Nephron (organoid): ENCODE measurements around the gene ACAD8.

Source experiments
- H3K27ac Mint-ChIP-seq, 3 experiments: 2 replicates each; pipeline ENCODE4 v1.8.0; 2020; ENCODE audit warnings: mixed read lengths in 3 of 3, mild to moderate bottlenecking in 2 of 3, moderate library complexity in 1 of 3
- H3K27me3 Mint-ChIP-seq: 2 replicates; pipeline ENCODE4 v1.8.0; 2021; ENCODE audit warnings: low read depth, mild to moderate bottlenecking, moderate library complexity, mixed read lengths
- H3K36me3 Mint-ChIP-seq: 2 replicates; pipeline ENCODE4 v1.8.0; 2020; ENCODE audit warnings: low read depth, mixed read lengths
- H3K4me1 Mint-ChIP-seq: 2 replicates; pipeline ENCODE4 v1.8.0; 2020; ENCODE audit warnings: mixed read lengths
- H3K4me3 Mint-ChIP-seq, 3 experiments: 2 replicates each; pipeline ENCODE4 v1.8.0; 2020; ENCODE audit warnings: mild to moderate bottlenecking in 3 of 3, mixed read lengths in 3 of 3, moderate library complexity in 2 of 3
- H3K9me3 Mint-ChIP-seq: 2 replicates; pipeline ENCODE4 v1.8.0; 2020; ENCODE audit warnings: mixed read lengths
- CTCF ChIP-seq, 3 experiments: fragments of 200-600 bp; sonication (generic); IDR thresholded peaks; one replicate each; pipeline ENCODE4 v1.5.0; 2021; ENCODE audit warnings: antibody characterized with exemption in 3 of 3; ENCODE audit not compliant: unreplicated experiment in 3 of 3

ACAD8 gene

GRCh38 chr11:134292661-134293060, 39.3 kb downstream of the ACAD8 start:
- H3K4me3 Mint-ChIP-seq = no peak overlapping the region
- H3K36me3 Mint-ChIP-seq = no peaks in the 10 kb centered on the region
- TF ChIP-seq CTCF (IDR thresholded peaks at IDR 0.05; ENCODE audit: unreplicated experiment in 3 of 3) = no peak
- no peaks in the 10 kb centered on the region for H3K9me3 Mint-ChIP-seq
- H3K27ac Mint-ChIP-seq = no peak overlapping the region
- H3K27me3 Mint-ChIP-seq = peaks cover 18% of the 10 kb centered on the region
- H3K4me1 Mint-ChIP-seq = peaks cover 10% of the 10 kb centered on the region

GRCh38 chr11:134293119-134294113, 40.0 kb downstream of the ACAD8 start:
- TF ChIP-seq CTCF (IDR thresholded peaks at IDR 0.05; ENCODE audit: unreplicated experiment in 3 of 3) = no peak
- Mint-ChIP-seq H3K27ac (no peak overlapping the region), H3K36me3 (no peaks in the 10 kb centered on the region), H3K9me3 (no peaks in the 10 kb centered on the region), H3K27me3 (peaks cover 18% of the 10 kb centered on the region), H3K4me3 (no peak overlapping the region), H3K4me1 (peaks cover 5% of the 10 kb centered on the region)

- H3K4me1 Mint-ChIP-seq = no peaks in the 10 kb centered on the region
- H3K27ac Mint-ChIP-seq = no peak overlapping the region
- H3K36me3 Mint-ChIP-seq = no peaks in the 10 kb centered on the region
Measured at GRCh38 chr11:134294664-134295063, 41.3 kb downstream of the ACAD8 start.

GRCh38 chr11:134312223-134312622, 58.9 kb downstream of the ACAD8 start:
- peaks cover 6% of the 10 kb centered on the region for H3K9me3 Mint-ChIP-seq
- peaks cover 16% of the 10 kb centered on the region for H3K27me3 Mint-ChIP-seq
- no peak overlapping the region for H3K4me3 Mint-ChIP-seq
- no peaks in the 10 kb centered on the region for H3K36me3 Mint-ChIP-seq
- no peaks in the 10 kb centered on the region for H3K4me1 Mint-ChIP-seq
- H3K27ac Mint-ChIP-seq = no peak overlapping the region
- TF ChIP-seq CTCF (IDR thresholded peaks at IDR 0.05; ENCODE audit: unreplicated experiment in 3 of 3) = no peak

More at GRCh38 chr11:134294664-134295063, 41.3 kb downstream of the ACAD8 start:
- Mint-ChIP-seq H3K9me3 (peaks cover 6% of the 10 kb centered on the region), H3K27me3 (peaks cover 14% of the 10 kb centered on the region), H3K4me3 (no peak overlapping the region)
- TF ChIP-seq CTCF (IDR thresholded peaks at IDR 0.05; ENCODE audit: unreplicated experiment in 3 of 3) = no peak

GRCh38 chr11:134312807-134313206, 59.4 kb downstream of the ACAD8 start:
- no peak overlapping the region for H3K27ac Mint-ChIP-seq
- no peak overlapping the region for H3K4me3 Mint-ChIP-seq
- H3K36me3 Mint-ChIP-seq = no peaks in the 10 kb centered on the region
- peaks cover 16% of the 10 kb centered on the region for H3K27me3 Mint-ChIP-seq
- no peaks in the 10 kb centered on the region for H3K4me1 Mint-ChIP-seq
- no peak for TF ChIP-seq CTCF (IDR thresholded peaks at IDR 0.05; ENCODE audit: unreplicated experiment in 3 of 3)
- peaks cover 12% of the 10 kb centered on the region for H3K9me3 Mint-ChIP-seq
